Ovary (tissue), 9 donors: ENCODE data around the gene KIRREL1. TPM values are rescaled to one million over a fixed set of nuclear protein-coding genes. Genes with fewer than 3 reads are reported as not detected.
A peak's percentile ranks its signal among the peaks of the same experiment; 100 is the strongest.

Experiments used
- DNase-seq, 5 donors: peaks; one replicate each; pipeline ENCODE4 v3.0.0-alpha.2; 2019 to 2020
- H3K27ac ChIP-seq, 2 donors: fragments of 200-600 bp; one replicate each; pipeline versions ENCODE4 v1.5.1 to v1.8.0; 2019 to 2022
- H3K27me3 ChIP-seq: fragments of 200-600 bp; one replicate; pipeline ENCODE4 v1.8.0; 2022
- H3K36me3 ChIP-seq: fragments of 200-600 bp; sonication (generic); one replicate; pipeline ENCODE4 v1.5.1; 2019
- H3K4me1 ChIP-seq: one replicate; pipeline ENCODE4 v1.8.1; 2013; ENCODE audit warnings: mild to moderate bottlenecking, moderate library complexity; ENCODE audit not compliant: insufficient read depth
- H3K4me3 ChIP-seq: fragments of 200-600 bp; sonication (generic); one replicate; pipeline ENCODE4 v1.5.1; 2017
- H3K9me3 ChIP-seq, 2 donors: fragments of 200-600 bp in 1 of 2; sonication (generic) in 1 of 2; one replicate each; pipeline versions ENCODE4 v1.5.1 to v1.8.1; 2013 to 2019; ENCODE audit warnings: mild to moderate bottlenecking in 1 of 2, moderate library complexity in 1 of 2
- EP300 ChIP-seq: sonication (generic); formaldehyde crosslinking; IDR thresholded peaks from one replicate; pipeline ENCODE4 v1.6.1; 2017; ENCODE audit warnings: antibody characterized with exemption
- POLR2A ChIP-seq: fragments of 450-650 bp; IDR thresholded peaks from one replicate; pipeline ENCODE4 v1.6.1; 2017; ENCODE audit warnings: antibody characterized with exemption, mild to moderate bottlenecking, moderate library complexity
- WGBS, 3 donors: extraction: QIAGEN DNeasy Blood & Tissue Kit in 1 of 3; methylation state at CpG; one replicate each; pipeline versions ENCODE4 v1.1.5 to v1.1.7; 2013 to 2017; 5-methylcytosine and 5-hydroxymethylcytosine counted together
- intact Hi-C, 4 donors: fragments of 100-400 bp; cut with DNase I; formaldehyde crosslinking; loops; one replicate each; pipeline versions ENCODE4 v1.11.0 to v1.15.1; 2022 to 2023
- polyA plus RNA-seq, 2 donors: library from polyadenylated mRNA; stranded (reverse); fragments of 200-250 nt in 1 of 2; fragments of 350-450 nt in 1 of 2; fragmentation: Illumina TruSeq in 1 of 2; extraction: RNeasy Lipid Tissue Mini Kit (QIAGEN cat#74804) in 1 of 2; gene quantifications; one replicate each; pipeline ENCODE4 v1.2.3, GENCODE V29; 2013 to 2014
- total RNA-seq, 7 donors: library from RNA; depleted of rRNA in 2 of 7; stranded (reverse); fragments of >200 nt in 2 of 7; fragmentation: NEBNext Ultra II Directional in 3 of 7; extraction: Animal tissue kit (Norgen Biotek cat#: 25700) in 3 of 7; gene quantifications; one replicate each; pipeline versions ENCODE4 v1.1.0 to v1.2.4, GENCODE V29; 2016 to 2023
- TF ChIP-seq, protein P1 (sequence below), 3 donors: fragments of 450-650 bp in 2 of 3; fragments of 200-600 bp in 1 of 3; IDR thresholded peaks; one replicate each; pipeline versions ENCODE4 v1.5.1 to v1.8.0; 2016 to 2022; ENCODE audit warnings: antibody characterized with exemption in 3 of 3, mild to moderate bottlenecking in 1 of 3
- donor health status: DM: no; HTN: no; CAD: no; lungs with moderate emphysema.
- donor health status: DM: no; HTN: no; CAD: no.
- donor health status: Bipolar disorder and iron deficiency.
- donor health status: DM: yes; HTN: yes; CAD: no.
- donor health status: DM: no; HTN: no; CAD: no.
- donor health status: DM: yes; HTN: yes; CAD: no.

The KIRREL1 gene
- total and polyA plus RNA-seq, 9 donors: 29.9 to 90.0 (median 65.8) TPM

DNA sequence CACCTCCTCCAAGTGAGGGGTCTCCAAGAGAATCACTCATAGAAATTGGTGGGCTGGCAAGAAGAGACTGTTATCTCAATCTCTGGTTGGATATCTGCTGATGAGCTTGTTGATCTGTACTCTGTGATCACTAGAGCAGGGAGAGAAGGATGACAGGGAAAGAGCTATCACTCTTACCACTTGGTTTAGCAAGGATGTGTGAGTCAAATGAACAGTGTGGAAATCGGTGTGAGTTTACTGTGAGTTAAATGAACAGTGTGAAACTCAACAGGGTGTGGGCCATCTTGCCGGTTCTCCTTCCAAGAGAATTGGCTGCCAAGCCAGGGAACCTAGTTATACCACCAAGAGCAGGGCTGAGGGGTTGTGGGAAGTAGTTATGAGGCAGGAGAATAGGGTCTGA lies 154.0 kb downstream of the KIRREL1 start:
- no peak for DNase-seq
- H3K36me3 ChIP-seq: no peaks in the 10 kb centered on the region
- H3K27me3 ChIP-seq: no peaks in the 10 kb centered on the region
- TF ChIP-seq, protein P1, sequence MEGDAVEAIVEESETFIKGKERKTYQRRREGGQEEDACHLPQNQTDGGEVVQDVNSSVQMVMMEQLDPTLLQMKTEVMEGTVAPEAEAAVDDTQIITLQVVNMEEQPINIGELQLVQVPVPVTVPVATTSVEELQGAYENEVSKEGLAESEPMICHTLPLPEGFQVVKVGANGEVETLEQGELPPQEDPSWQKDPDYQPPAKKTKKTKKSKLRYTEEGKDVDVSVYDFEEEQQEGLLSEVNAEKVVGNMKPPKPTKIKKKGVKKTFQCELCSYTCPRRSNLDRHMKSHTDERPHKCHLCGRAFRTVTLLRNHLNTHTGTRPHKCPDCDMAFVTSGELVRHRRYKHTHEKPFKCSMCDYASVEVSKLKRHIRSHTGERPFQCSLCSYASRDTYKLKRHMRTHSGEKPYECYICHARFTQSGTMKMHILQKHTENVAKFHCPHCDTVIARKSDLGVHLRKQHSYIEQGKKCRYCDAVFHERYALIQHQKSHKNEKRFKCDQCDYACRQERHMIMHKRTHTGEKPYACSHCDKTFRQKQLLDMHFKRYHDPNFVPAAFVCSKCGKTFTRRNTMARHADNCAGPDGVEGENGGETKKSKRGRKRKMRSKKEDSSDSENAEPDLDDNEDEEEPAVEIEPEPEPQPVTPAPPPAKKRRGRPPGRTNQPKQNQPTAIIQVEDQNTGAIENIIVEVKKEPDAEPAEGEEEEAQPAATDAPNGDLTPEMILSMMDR (IDR thresholded peaks at IDR 0.05): no peak
- TF ChIP-seq POLR2A (no peak), EP300 (no peak)
- WGBS, 3 donors: 32 to 44% (median 40%) methylated on average over 2 of the region's 2 CpGs
- no peak overlapping the region for H3K4me3 ChIP-seq
- no peaks in the 10 kb centered on the region for H3K9me3 ChIP-seq
- intact Hi-C loops: no loop called here
- H3K4me1 ChIP-seq: peaks cover 5% of the 10 kb centered on the region
- H3K27ac ChIP-seq: no peak overlapping the region

DNA sequence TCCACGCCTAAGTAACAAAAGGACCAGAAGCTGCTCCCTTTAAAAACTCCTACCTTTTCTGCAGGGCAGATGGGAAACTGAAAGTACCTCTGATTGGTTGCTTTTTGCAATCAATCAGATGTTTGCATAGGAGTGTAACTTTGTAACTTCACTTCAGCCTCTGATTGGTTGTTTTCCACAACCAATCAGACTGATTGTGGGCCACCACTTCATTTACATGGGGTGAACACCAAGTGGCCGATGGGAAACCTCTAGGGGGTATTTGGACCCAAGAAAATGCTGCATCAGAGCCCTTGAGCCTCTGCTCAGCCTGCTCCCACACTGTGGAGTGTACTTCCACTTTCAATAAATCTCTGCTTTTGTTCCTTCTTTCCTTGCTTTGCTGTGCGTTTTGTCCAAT lies 154.4 kb downstream of the KIRREL1 start:
- Histone ChIP-seq H3K9me3 (no peaks in the 10 kb centered on the region), H3K27me3 (no peaks in the 10 kb centered on the region), H3K36me3 (no peaks in the 10 kb centered on the region), H3K4me1 (peaks cover 5% of the 10 kb centered on the region), H3K27ac (no peak overlapping the region), H3K4me3 (no peak overlapping the region)
- WGBS, 3 donors: 73 to 81% (median 78%) methylated on average over 3 of the region's 3 CpGs
- TF ChIP-seq, protein P1 (IDR thresholded peaks at IDR 0.05): no peak
- TF ChIP-seq POLR2A (no peak), EP300 (no peak)
- no peak for DNase-seq
- intact Hi-C loops: no loop called here

DNA sequence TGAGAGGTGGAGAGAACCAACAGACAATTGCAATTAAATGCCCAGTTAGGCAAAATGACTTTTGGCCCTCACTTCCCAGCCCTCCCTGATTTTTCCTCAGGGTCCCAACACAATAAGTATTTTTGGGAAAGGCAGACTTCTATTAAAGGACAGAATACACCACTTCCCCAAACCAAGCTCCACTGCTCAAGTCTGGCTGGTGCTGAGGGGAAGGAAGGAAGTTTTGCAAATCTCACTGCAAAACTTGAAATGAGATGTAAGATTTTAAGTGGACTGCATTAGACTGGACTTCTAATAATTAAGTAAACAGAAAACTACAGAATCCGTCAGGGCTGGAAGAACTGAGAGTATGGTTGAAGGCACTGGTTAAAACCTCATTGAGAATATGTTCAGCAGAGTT lies 155.0 kb downstream of the KIRREL1 start:
- DNase-seq: no peak
- 84 to 95% (median 90%) methylated on average over 1 of the region's 1 CpG for WGBS, 3 donors
- no peaks in the 10 kb centered on the region for H3K9me3 ChIP-seq
- no peaks in the 10 kb centered on the region for H3K27me3 ChIP-seq
- no peak overlapping the region for H3K4me3 ChIP-seq
- TF ChIP-seq, protein P1 (IDR thresholded peaks at IDR 0.05): no peak
- no peak for TF ChIP-seq EP300
- TF ChIP-seq POLR2A: no peak
- no peak overlapping the region for H3K27ac ChIP-seq
- intact Hi-C loops: no loop called here
- peaks cover 5% of the 10 kb centered on the region for H3K4me1 ChIP-seq
- H3K36me3 ChIP-seq: no peaks in the 10 kb centered on the region

DNA sequence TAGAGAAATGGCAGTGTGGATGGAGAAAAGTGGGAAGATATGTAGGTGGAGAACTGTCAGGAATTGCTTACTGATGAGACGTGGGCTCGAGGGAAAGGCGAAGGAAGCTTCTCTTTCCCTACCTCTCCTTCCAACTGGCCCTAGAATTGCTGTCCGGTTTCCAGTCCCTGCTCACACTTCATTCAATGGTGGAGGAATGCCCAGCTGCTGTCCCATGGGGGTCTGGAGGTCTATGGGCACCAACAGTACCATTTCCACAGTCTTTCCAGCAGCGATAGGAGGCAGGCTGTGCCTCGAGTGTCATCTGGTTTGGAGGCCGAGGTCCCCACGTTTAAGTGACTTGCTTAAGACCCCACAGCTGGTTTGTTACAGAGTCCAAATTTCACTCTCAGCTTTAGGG lies 155.7 kb downstream of the KIRREL1 start:
- Histone ChIP-seq H3K4me1 (peaks cover 5% of the 10 kb centered on the region), H3K9me3 (no peaks in the 10 kb centered on the region), H3K36me3 (no peaks in the 10 kb centered on the region), H3K27ac (peak overlapping the region in 1 of 2 donors; percentile 62), H3K4me3 (peak overlapping the region; percentile 35), H3K27me3 (no peaks in the 10 kb centered on the region)
- intact Hi-C loops: no loop called here
- 4 to 21% (median 5%) methylated on average over 8 of the region's 8 CpGs for WGBS, 3 donors
- peak in 4 of 5 donors; percentile 31 to 40 (median 39) for DNase-seq
- TF ChIP-seq EP300 (no peak), POLR2A (no peak)
- TF ChIP-seq, protein P1 (IDR thresholded peaks at IDR 0.05): no peak

Other genes starting within 250 kb of the KIRREL1 start
- under 1 TPM in 1 of 7 donors, not detected in 6; 0.11 TPM for gene FCRL2, start 216.5 kb upstream of the KIRREL1 start, total RNA-seq
- under 1 TPM in 1 of 2 donors, not detected in 1; 0.12 TPM for gene FCRL2, start 216.5 kb upstream of the KIRREL1 start, polyA plus RNA-seq
- under 1 TPM in 1 of 7 donors, not detected in 6; 0.65 TPM for gene FCRL1, start 173.5 kb upstream of the KIRREL1 start, total RNA-seq
- gene FCRL1, start 173.5 kb upstream of the KIRREL1 start, polyA plus RNA-seq: under 1 TPM in 1 of 2 donors, not detected in 1; 0.08 TPM
- under 1 TPM in 1 of 7 donors, not detected in 6; 0.10 TPM for gene CD5L, start 151.8 kb upstream of the KIRREL1 start, total RNA-seq
- gene CD5L, start 151.8 kb upstream of the KIRREL1 start, polyA plus RNA-seq: under 1 TPM in 1 of 2 donors, not detected in 1; 0.45 TPM
- gene CD1D, start 187.2 kb downstream of the KIRREL1 start, total RNA-seq: 1 to 10 TPM in 1 of 7 donors, under 1 TPM in 6; 0.18 to 1.1 (median 0.46) TPM
- 1 to 10 TPM in 1 of 2 donors, under 1 TPM in 1; 0.69 to 2.0 TPM for gene CD1D, start 187.2 kb downstream of the KIRREL1 start, polyA plus RNA-seq